HepG2 (cell line): ENCODE results near the gene DNASE1L2. TPM values are rescaled to one million over a fixed set of nuclear protein-coding genes. Genes with fewer than 3 reads are reported as not detected.

Source experiments
- EZH2 ChIP-seq: conservative IDR thresholded peaks from 2 replicates; pipeline ENCODE4 v1.6.1; 2012; ENCODE audit warnings: mild to moderate bottlenecking, low read depth, low read length, moderate library complexity
- GATAD2A ChIP-seq: IDR thresholded peaks from 2 replicates; pipeline ENCODE4 v1.6.1; 2016
- HDAC2 ChIP-seq: sonication (generic); formaldehyde crosslinking; IDR thresholded peaks from 2 replicates; pipeline ENCODE4 v1.4.0; 2020; ENCODE audit warnings: missing genetic modification reagents
- IRF9 ChIP-seq: sonication (generic); formaldehyde crosslinking; IDR thresholded peaks from 2 replicates; pipeline ENCODE4 v1.8.0; 2022; ENCODE audit warnings: missing genetic modification reagents, mild to moderate bottlenecking, borderline replicate concordance
- JUNB ChIP-seq: sonication (generic); formaldehyde crosslinking; IDR thresholded peaks from 2 replicates; pipeline ENCODE4 v1.8.0; 2022; ENCODE audit warnings: missing genetic modification reagents, mild to moderate bottlenecking, borderline replicate concordance
- KLF6 ChIP-seq: IDR thresholded peaks from 2 replicates; pipeline ENCODE4 v1.8.0; 2016; ENCODE audit warnings: missing biosample characterization, missing genetic modification reagents
- MTERF4 ChIP-seq: sonication (generic); formaldehyde crosslinking; IDR thresholded peaks from 2 replicates; pipeline ENCODE4 v1.8.0; 2023; ENCODE audit warnings: mild to moderate bottlenecking, missing genetic modification reagents
- NCOA2 ChIP-seq: sonication (generic); formaldehyde crosslinking; IDR thresholded peaks from 2 replicates; pipeline ENCODE4 v1.8.0; 2022; ENCODE audit warnings: inconsistent platforms
- NONO ChIP-seq, 2 experiments: fragments of 450-650 bp in 1 of 2; sonication (generic) in 1 of 2; formaldehyde crosslinking in 1 of 2; IDR thresholded peaks in 1 of 2; conservative IDR thresholded peaks in 1 of 2; 2 replicates each; pipeline versions ENCODE4 v1.6.1 to v1.8.0; 2017 to 2022; ENCODE audit warnings: mild to moderate bottlenecking in 1 of 2, missing genetic modification reagents in 1 of 2, moderate library complexity in 1 of 2
- RARG ChIP-seq: sonication (generic); formaldehyde crosslinking; IDR thresholded peaks from 2 replicates; pipeline ENCODE4 v1.4.0; 2020; ENCODE audit warnings: low read depth, mild to moderate bottlenecking, missing genetic modification reagents
- SIN3B ChIP-seq: fragments of 150-350 bp; IDR thresholded peaks from 2 replicates; pipeline ENCODE4 v1.6.1; 2014; ENCODE audit warnings: low read length
- SNAI1 ChIP-seq: sonication (generic); formaldehyde crosslinking; IDR thresholded peaks from 2 replicates; pipeline ENCODE4 v1.5.0; 2020; ENCODE audit warnings: mild to moderate bottlenecking, missing genetic modification reagents, borderline replicate concordance
- TERF1 ChIP-seq: sonication (generic); formaldehyde crosslinking; IDR thresholded peaks from 2 replicates; pipeline ENCODE4 v1.8.0; 2022; ENCODE audit warnings: mild to moderate bottlenecking, missing genetic modification reagents, moderate library complexity
- TGIF2 ChIP-seq: IDR thresholded peaks from 2 replicates; pipeline ENCODE4 v1.6.1; 2016; ENCODE audit warnings: control low read depth, missing compliant biosample characterization
- WIZ ChIP-seq: sonication (generic); formaldehyde crosslinking; IDR thresholded peaks from 2 replicates; pipeline ENCODE4 v1.5.1; 2020; ENCODE audit warnings: mild to moderate bottlenecking, missing genetic modification reagents
- ZNF432 ChIP-seq: sonication (generic); formaldehyde crosslinking; IDR thresholded peaks from 2 replicates; pipeline ENCODE4 v1.5.0; 2020; ENCODE audit warnings: missing genetic modification reagents, mild to moderate bottlenecking, borderline replicate concordance
- ZNF546 ChIP-seq: sonication (generic); formaldehyde crosslinking; conservative IDR thresholded peaks from 2 replicates; pipeline ENCODE4 v1.8.1; 2023; ENCODE audit warnings: mild to moderate bottlenecking, missing genetic modification reagents
- ZNF589 ChIP-seq: sonication (generic); formaldehyde crosslinking; conservative IDR thresholded peaks from 2 replicates; pipeline ENCODE4 v1.8.0; 2022; ENCODE audit warnings: mild to moderate bottlenecking, moderate library complexity, missing genetic modification reagents
- ZNF687 ChIP-seq: sonication (generic); formaldehyde crosslinking; IDR thresholded peaks from 2 replicates; pipeline ENCODE4 v1.5.1; 2020; ENCODE audit warnings: mild to moderate bottlenecking, missing genetic modification reagents, moderate library complexity
- ZNF724P ChIP-seq: sonication (generic); formaldehyde crosslinking; IDR thresholded peaks from 2 replicates; pipeline ENCODE4 v1.8.0; 2022; ENCODE audit warnings: missing genetic modification reagents, borderline replicate concordance
- polyA plus RNA-seq, 8 experiments: library from polyadenylated mRNA; depleted of rRNA in 3 of 8; stranded (reverse) in 7 of 8; unstranded in 1 of 8; fragments of >200 nt; fragmentation: Illumina TruSeq in 4 of 8; extraction: Trizol in 4 of 8; gene quantifications; 2 replicates each; pipeline versions ENCODE4 v1.2.1 to v1.2.3, GENCODE V29; 2011 to 2016; ENCODE audit warnings: low read depth in 4 of 8, missing spikeins in 1 of 8, mixed read lengths in 1 of 8; ENCODE audit not compliant: insufficient read depth in 1 of 8
- total RNA-seq, 5 experiments: library from RNA; depleted of rRNA; stranded (reverse); fragments of >200 nt; fragmentation: Illumina TruSeq; extraction: Trizol; gene quantifications; 2 replicates each; pipeline ENCODE4 v1.2.3, GENCODE V29; 2016; ENCODE audit warnings: low read depth in 1 of 5
- TF ChIP-seq, protein P1 (sequence below): IDR thresholded peaks from 2 replicates; pipeline ENCODE4 v1.6.1; 2016

The DNASE1L2 gene
- total and polyA plus RNA-seq, 2 of the 13 experiments (the other 11 are each of a cell fraction or from before 2014, with no cell fraction given) = 0.44 to 0.50 TPM

DNA sequence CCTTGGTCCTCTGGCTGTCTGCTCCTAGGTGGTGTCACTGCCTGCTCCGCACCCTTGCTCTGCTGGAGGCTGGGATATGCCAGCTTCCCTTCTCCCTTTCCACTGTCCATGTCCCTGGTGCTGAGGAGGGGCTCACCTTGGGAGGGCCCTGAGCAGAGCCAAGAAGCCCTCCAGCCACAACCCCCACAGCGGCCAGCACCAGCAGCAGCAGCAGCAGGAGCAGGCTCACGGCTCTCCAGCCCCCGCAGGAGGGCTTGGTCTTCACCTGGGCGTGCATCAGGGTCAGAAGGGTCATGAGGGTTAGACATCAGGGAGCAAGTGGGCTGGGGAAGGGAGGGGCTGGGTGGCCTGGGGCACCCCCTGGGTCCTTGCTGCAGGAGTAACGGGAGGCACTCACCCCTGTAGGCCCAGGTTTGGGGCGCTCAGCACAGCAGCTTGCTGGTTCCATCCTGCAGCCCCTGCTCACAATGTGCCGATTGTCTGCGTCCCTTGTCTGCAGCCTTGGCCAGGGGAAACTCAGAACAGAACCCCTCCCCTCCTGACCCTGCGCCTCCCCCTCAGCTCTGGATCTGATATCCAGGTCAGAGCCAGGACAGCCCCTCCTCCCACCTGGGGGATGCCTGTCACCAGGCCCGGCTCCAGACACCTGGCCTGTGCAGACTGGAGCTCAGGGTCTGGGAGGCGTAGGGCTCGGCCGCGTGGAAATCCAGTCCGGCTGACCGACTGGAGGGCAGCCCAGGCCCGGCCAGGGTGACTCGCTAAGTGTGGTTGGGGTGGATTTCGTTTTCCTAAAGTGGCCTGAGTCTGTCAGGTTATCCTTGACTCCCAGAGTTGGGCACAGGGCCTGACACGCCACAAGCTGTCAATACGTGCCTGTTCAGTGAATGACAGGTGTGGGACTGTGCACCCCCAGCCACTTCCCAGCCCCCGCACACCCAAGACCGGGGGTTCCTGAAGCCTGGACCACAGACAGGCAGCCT is 25.6 kb upstream of the DNASE1L2 start, which contains the start of gene BRICD5 (continued):
- TF ChIP-seq ZNF546 (CRISPR knock-in tag) = no peak
- no peak for TF ChIP-seq ZNF724P (CRISPR knock-in tag)
- TF ChIP-seq MTERF4 = no peak
- no peak for TF ChIP-seq EZH2
- no peak for TF ChIP-seq ZNF432 (CRISPR knock-in tag)
- 0 out of 2 replicates have a peak, but pooled peaks have one; percentile 24 for TF ChIP-seq TGIF2 (CRISPR knock-in tag)
- no peak for TF ChIP-seq GATAD2A (CRISPR knock-in tag)
- TF ChIP-seq ZNF687 (CRISPR knock-in tag) = peak; percentile 60
- no peak for TF ChIP-seq IRF9 (CRISPR knock-in tag)
- TF ChIP-seq KLF6 = no peak
- no peak for TF ChIP-seq NONO (IDR thresholded peaks at IDR 0.05)
- peak; percentile 90 for TF ChIP-seq NONO (CRISPR knock-in tag; conservative IDR thresholded peaks at IDR 0.05)
- TF ChIP-seq JUNB (CRISPR knock-in tag) = no peak
- TF ChIP-seq NCOA2 (CRISPR knock-in tag) = peak; percentile 17; the same call in 1 of the 2 replicates
- TF ChIP-seq WIZ (CRISPR knock-in tag) = no peak
- 0 out of 2 replicates have a peak, but pooled peaks have one; percentile 51 for TF ChIP-seq ZNF589 (CRISPR knock-in tag)
- TF ChIP-seq, protein P1, sequence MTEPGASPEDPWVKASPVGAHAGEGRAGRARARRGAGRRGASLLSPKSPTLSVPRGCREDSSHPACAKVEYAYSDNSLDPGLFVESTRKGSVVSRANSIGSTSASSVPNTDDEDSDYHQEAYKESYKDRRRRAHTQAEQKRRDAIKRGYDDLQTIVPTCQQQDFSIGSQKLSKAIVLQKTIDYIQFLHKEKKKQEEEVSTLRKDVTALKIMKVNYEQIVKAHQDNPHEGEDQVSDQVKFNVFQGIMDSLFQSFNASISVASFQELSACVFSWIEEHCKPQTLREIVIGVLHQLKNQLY (CRISPR knock-in tag) = no peak
- no peak for TF ChIP-seq SNAI1 (CRISPR knock-in tag)
- no peak for TF ChIP-seq HDAC2
- TF ChIP-seq SIN3B = no peak
- TF ChIP-seq RARG (CRISPR knock-in tag) = no peak
- TF ChIP-seq TERF1 = peak; percentile 41; the same call in 1 of the 2 replicates
